ENCODE results near the gene DUSP5.

- TF ChIP-seq CTCF (IDR thresholded peaks at IDR 0.05; ENCODE audit: control extremely low read depth in 1 of 3, insufficient read depth in 1 of 3, low read depth in 1 of 3, low read length in 3 of 3) (no peak), ZNF274 (IDR thresholded peaks at IDR 0.05; ENCODE audit: borderline replicate concordance, extremely low read depth, low read length) (no peak), MAFK (IDR thresholded peaks at IDR 0.05; ENCODE audit: low read depth, low read length) (no peak), RBBP5 (IDR thresholded peaks at IDR 0.05; ENCODE audit: borderline replicate concordance, low read depth, low read length) (no peak), TCF12 (IDR thresholded peaks at IDR 0.05; ENCODE audit: low read depth, low read length) (no peak), ATF3 (IDR thresholded peaks at IDR 0.05; ENCODE audit: insufficient read depth, low read depth, low read length) (no peak)
Observed at GRCh38 chr10:110492069-110492822, 5.5 kb upstream of the DUSP5 start.
